OCI-LY3 (cell line): ENCODE measurements around the gene HELQ.
"Not testable (repeated sequence)": the region's sequence is repeated elsewhere in the genome, so short reads cannot be mapped to it uniquely, and the experiment has no call there.

Source experiments
- H2AFZ ChIP-seq: fragments of 200-600, 300-600 bp; shearing (Covaris generic); 2 replicates; pipeline ENCODE4 v1.6.0; 2014; ENCODE audit warnings: antibody characterized with exemption, low read depth, low read length
- H3K27ac ChIP-seq: fragments of 200-600, 300-600 bp; sonication (generic); 2 replicates; pipeline ENCODE4 v1.5.1; 2014; ENCODE audit warnings: mild to moderate bottlenecking, low read length, moderate library complexity, mixed read lengths
- H3K27me3 ChIP-seq: fragments of 200-600, 300-600 bp; sonication (generic); 2 replicates; pipeline ENCODE4 v1.6.1; 2014; ENCODE audit warnings: low read depth, low read length, mixed read lengths
- H3K36me3 ChIP-seq: fragments of 200-600, 300-600 bp; sonication (generic); replicated peaks from 2 replicates; pipeline ENCODE3; 2014; ENCODE audit warnings: low read depth, low read length, mixed read lengths
- H3K4me1 ChIP-seq: fragments of 300-600, 200-600 bp; sonication (generic); 2 replicates; pipeline ENCODE4 v1.6.1; 2014; ENCODE audit warnings: low read length, mixed read lengths
- H3K4me2 ChIP-seq: fragments of 200-600, 300-600 bp; sonication (generic); 2 replicates; pipeline ENCODE4 v1.6.1; 2014; ENCODE audit warnings: low read length, mixed read lengths
- H3K4me3 ChIP-seq: fragments of 300-600, 200-600 bp; sonication (generic); 2 replicates; pipeline ENCODE4 v1.5.1; 2014; ENCODE audit warnings: antibody characterized with exemption, mild to moderate bottlenecking, low read length, moderate library complexity
- H3K79me2 ChIP-seq: fragments of 300-600, 200-600 bp; shearing (Covaris generic); 2 replicates; pipeline ENCODE4 v1.6.1; 2014; ENCODE audit warnings: mild to moderate bottlenecking, low read length, mixed read lengths
- H3K9ac ChIP-seq: fragments of 300-600, 200-600 bp; shearing (Covaris generic); 2 replicates; pipeline ENCODE4 v1.6.0; 2014; ENCODE audit warnings: mild to moderate bottlenecking, low read length, moderate library complexity
- H3K9me3 ChIP-seq: fragments of 200-600, 300-600 bp; shearing (Covaris generic); 2 replicates; pipeline ENCODE4 v1.6.1; 2014; ENCODE audit warnings: low read length, mixed read lengths; ENCODE audit not compliant: insufficient read depth
- H4K20me1 ChIP-seq: fragments of 200-600, 300-600 bp; sonication (generic); 2 replicates; pipeline ENCODE4 v1.6.1; 2016; ENCODE audit warnings: low read length, mixed read lengths; ENCODE audit not compliant: insufficient read depth
- EZH2phosphoT487 ChIP-seq: fragments of 200-600 bp; shearing (Covaris generic); IDR thresholded peaks from 2 replicates; pipeline ENCODE4 v1.6.1; 2018; ENCODE audit warnings: antibody characterized with exemption, mixed run types, low read depth
- TF ChIP-seq, protein P1 (sequence below): fragments of 200-600, 300-600 bp; sonication (generic); IDR thresholded peaks from 2 replicates; pipeline ENCODE4 v1.5.1; 2014; ENCODE audit warnings: antibody characterized with exemption, low read length, low read depth

The HELQ gene

DNA sequence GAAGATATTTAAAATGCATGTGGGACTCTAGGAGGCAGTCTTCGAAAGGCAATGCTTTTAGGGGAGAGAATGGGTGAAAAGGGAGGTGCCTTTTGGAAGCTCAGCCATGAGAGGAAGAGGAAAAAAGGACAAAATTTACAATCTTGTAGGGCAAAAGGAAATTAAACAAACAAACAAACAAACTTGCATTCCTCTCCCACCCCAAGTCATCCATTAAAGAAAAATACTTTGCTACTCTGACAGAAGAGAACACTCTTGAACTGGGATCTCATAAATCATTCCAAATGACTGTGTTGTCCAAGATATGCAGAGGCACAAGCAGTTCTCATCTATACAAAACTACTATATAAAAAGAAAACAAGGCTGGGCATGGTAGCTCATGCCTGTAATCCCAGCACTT is 46.7 kb downstream of the HELQ start:
- H3K4me3 ChIP-seq: no peak overlapping the region
- peaks cover 19% of the 10 kb centered on the region for H3K36me3 ChIP-seq
- H3K9me3 ChIP-seq: no peaks in the 10 kb centered on the region
- H3K27ac ChIP-seq: no peak overlapping the region
- TF ChIP-seq, protein P1, sequence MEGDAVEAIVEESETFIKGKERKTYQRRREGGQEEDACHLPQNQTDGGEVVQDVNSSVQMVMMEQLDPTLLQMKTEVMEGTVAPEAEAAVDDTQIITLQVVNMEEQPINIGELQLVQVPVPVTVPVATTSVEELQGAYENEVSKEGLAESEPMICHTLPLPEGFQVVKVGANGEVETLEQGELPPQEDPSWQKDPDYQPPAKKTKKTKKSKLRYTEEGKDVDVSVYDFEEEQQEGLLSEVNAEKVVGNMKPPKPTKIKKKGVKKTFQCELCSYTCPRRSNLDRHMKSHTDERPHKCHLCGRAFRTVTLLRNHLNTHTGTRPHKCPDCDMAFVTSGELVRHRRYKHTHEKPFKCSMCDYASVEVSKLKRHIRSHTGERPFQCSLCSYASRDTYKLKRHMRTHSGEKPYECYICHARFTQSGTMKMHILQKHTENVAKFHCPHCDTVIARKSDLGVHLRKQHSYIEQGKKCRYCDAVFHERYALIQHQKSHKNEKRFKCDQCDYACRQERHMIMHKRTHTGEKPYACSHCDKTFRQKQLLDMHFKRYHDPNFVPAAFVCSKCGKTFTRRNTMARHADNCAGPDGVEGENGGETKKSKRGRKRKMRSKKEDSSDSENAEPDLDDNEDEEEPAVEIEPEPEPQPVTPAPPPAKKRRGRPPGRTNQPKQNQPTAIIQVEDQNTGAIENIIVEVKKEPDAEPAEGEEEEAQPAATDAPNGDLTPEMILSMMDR: no peak
- no peak overlapping the region for H3K9ac ChIP-seq
- no peaks in the 10 kb centered on the region for H3K79me2 ChIP-seq
- no peaks in the 10 kb centered on the region for H4K20me1 ChIP-seq
- H3K4me2 ChIP-seq: no peak overlapping the region
- H3K4me1 ChIP-seq: no peaks in the 10 kb centered on the region
- no peaks in the 10 kb centered on the region for H3K27me3 ChIP-seq
- no peak overlapping the region for H2AFZ ChIP-seq

DNA sequence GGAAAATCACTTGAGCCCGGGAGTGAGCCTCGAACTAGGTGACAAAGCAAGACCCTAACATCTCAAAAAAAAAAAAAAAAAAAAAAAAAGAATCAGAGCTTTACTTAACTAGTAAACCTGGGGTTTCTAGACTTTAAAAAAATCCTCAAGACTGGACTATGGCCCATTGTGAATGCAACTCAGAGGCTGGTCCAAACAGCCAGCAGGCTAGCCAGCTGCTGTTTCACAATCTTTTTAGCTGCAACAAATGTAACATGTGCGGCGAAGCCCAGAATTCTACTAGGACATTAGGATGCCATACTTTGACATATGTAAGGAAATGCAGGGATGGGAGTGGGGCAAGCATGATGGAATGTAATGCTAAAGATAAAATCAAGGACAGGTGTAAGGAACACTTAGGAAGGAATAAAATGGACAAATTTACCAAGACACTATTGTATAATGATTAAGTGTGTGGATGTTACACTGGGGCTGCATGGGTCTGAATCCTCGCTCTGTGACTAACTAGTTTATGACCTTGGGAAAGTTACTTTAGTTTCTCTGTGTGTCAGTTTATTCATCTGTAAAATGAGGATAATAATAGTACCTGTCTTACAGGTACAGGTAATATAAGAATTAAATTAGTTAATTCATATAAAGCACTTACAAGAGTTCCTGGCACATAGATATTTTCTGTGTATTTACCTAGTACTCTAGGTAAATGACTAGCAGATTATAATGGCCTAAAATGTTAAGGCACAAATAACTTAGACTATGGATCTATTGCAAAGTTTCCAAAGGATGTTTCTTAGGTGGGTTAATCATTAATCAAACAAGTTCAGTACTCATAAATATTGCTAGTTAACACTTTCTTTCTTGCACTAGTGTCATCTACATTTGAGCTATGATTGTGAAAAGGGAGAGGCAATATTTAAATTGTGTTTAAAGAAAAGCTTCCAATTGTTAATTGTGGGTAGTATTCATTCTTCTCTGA is 49.5 kb downstream of the HELQ start:
- Histone ChIP-seq H3K27ac (no peak overlapping the region), H3K9me3 (no peaks in the 10 kb centered on the region), H2AFZ (no peak overlapping the region), H3K9ac (no peak overlapping the region), H3K36me3 (peaks cover 9% of the 10 kb centered on the region), H3K27me3 (no peaks in the 10 kb centered on the region), H3K4me2 (no peak overlapping the region), H3K4me3 (no peak overlapping the region), H3K79me2 (no peaks in the 10 kb centered on the region), H3K4me1 (no peaks in the 10 kb centered on the region), H4K20me1 (no peaks in the 10 kb centered on the region)
- TF ChIP-seq, protein P1: no peak
- no peak for TF ChIP-seq EZH2phosphoT487

DNA sequence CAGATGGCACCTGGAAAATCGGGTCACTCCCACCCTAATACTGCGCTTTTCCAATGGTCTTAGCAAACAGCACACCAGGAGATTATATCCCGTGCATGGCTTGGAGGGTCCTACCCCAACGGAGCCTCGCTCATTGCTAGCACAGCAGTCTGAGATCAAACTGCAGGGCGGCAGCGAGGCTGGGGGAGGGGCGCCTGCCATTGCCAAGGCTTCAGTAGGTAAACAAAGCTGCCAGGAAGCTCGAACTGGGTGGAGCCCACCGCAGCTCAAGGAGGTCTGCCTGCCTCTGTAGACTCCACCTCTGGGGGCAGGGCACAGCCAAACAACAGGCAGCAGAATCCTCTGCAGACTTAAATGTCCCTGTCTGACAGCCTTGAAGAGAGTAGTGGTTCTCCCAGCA is 57.5 kb downstream of the HELQ start:
- H3K9me3 ChIP-seq, H3K4me3 ChIP-seq, H2AFZ ChIP-seq, H3K4me1 ChIP-seq, H3K4me2 ChIP-seq, H4K20me1 ChIP-seq, H3K79me2 ChIP-seq, H3K9ac ChIP-seq, H3K27ac ChIP-seq, H3K36me3 ChIP-seq, H3K27me3 ChIP-seq: not testable (repeated sequence)

DNA sequence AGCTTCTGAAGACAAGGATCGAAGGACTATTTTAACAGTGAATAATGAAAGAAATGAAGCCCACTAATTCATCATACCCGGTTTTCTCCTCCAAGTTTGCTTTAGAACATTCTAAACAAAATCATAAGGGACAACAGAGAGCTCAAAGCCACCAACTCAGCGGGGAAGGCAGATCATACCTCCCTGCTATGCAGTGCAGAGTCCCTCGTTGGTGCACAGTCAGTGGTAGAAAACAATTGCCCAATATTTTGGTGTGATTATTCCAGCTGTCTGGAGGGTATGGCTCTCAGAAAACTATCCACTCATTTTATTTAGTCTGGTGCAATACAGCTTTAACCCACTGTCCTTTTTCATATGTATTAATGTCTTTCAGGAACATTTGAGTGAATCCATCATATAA is 61.7 kb downstream of the HELQ start:
- H3K27me3 ChIP-seq: no peaks in the 10 kb centered on the region
- no peaks in the 10 kb centered on the region for H3K4me1 ChIP-seq
- no peak overlapping the region for H3K4me2 ChIP-seq
- no peak overlapping the region for H3K4me3 ChIP-seq
- no peak overlapping the region for H2AFZ ChIP-seq
- no peak overlapping the region for H3K27ac ChIP-seq
- TF ChIP-seq EZH2phosphoT487: no peak
- TF ChIP-seq, protein P1: no peak
- H3K36me3 ChIP-seq: no peaks in the 10 kb centered on the region
- no peak overlapping the region for H3K9ac ChIP-seq
- no peaks in the 10 kb centered on the region for H4K20me1 ChIP-seq
- H3K79me2 ChIP-seq: no peaks in the 10 kb centered on the region
- no peaks in the 10 kb centered on the region for H3K9me3 ChIP-seq
